Esophagus muscularis mucosa (tissue), 4 donors: Measurements from ENCODE around the gene PREX1. TPM values are rescaled to one million over a fixed set of nuclear protein-coding genes. Genes with fewer than 3 reads are reported as not detected.
A peak's percentile ranks its signal among the peaks of the same experiment; 100 is the strongest.

Source experiments
- DNase-seq: peaks from one replicate; pipeline ENCODE4 v3.0.0-alpha.2; 2017; ENCODE audit errors: extremely low spot score
- H3K27ac ChIP-seq, 4 donors: fragments of 200-600 bp; sonication (generic); replicated peaks in 1 of 4; 1 replicate in 3 of 4; 2 replicates in 1 of 4; pipeline ENCODE4 v1.5.1; 2016 to 2019; ENCODE audit warnings: mild to moderate bottlenecking in 1 of 4
- H3K27me3 ChIP-seq, 4 donors: fragments of 200-600 bp; sonication (generic); one replicate each; pipeline versions ENCODE4 v1.5.1 to v1.6.0; 2016 to 2019
- H3K36me3 ChIP-seq, 4 donors: fragments of 200-600 bp; sonication (generic); one replicate each; pipeline ENCODE4 v1.5.1; 2016 to 2019
- H3K4me1 ChIP-seq, 4 donors: fragments of 200-600 bp; sonication (generic); one replicate each; pipeline ENCODE4 v1.5.1; 2016 to 2019
- H3K4me3 ChIP-seq, 4 donors: fragments of 200-600 bp; sonication (generic); 1 replicate in 2 of 4; 2 replicates in 2 of 4; pipeline ENCODE4 v1.5.1; 2016 to 2019; ENCODE audit warnings: mild to moderate bottlenecking in 4 of 4, moderate library complexity in 1 of 4
- H3K9me3 ChIP-seq, 4 donors: fragments of 200-600 bp; sonication (generic); 1 replicate in 3 of 4; 2 replicates in 1 of 4; pipeline ENCODE4 v1.5.1; 2016 to 2019
- CTCF ChIP-seq, 3 experiments: fragments of 200-600 bp in 2 of 3; fragments of 450-650 bp in 1 of 3; sonication (generic) in 2 of 3; IDR thresholded peaks; one replicate each; pipeline ENCODE4 v1.5.1; 2017 to 2019; ENCODE audit warnings: antibody characterized with exemption in 3 of 3, mild to moderate bottlenecking in 2 of 3, moderate library complexity in 1 of 3
- EP300 ChIP-seq: sonication (generic); formaldehyde crosslinking; IDR thresholded peaks from one replicate; pipeline ENCODE4 v1.6.1; 2017; ENCODE audit warnings: antibody characterized with exemption
- POLR2A ChIP-seq: fragments of 450-650 bp; IDR thresholded peaks from one replicate; pipeline ENCODE4 v1.6.1; 2017; ENCODE audit warnings: antibody characterized with exemption, moderate library complexity, mild to moderate bottlenecking, low read depth
- POLR2AphosphoS5 ChIP-seq, 2 donors: sonication (generic); formaldehyde crosslinking; IDR thresholded peaks; one replicate each; pipeline ENCODE4 v1.6.1; 2017; ENCODE audit warnings: antibody characterized with exemption in 2 of 2
- WGBS: methylation state at CpG from one replicate; pipeline ENCODE4 v1.1.5; 2018; 5-methylcytosine and 5-hydroxymethylcytosine counted together
- intact Hi-C: fragments of 100-400 bp; cut with DNase I; formaldehyde crosslinking; loops from one replicate; pipeline ENCODE4 v1.15.1; 2023
- total RNA-seq, 4 donors: library from RNA; depleted of rRNA; stranded (reverse); fragments of >200 nt; gene quantifications; one replicate each; pipeline versions ENCODE4 v1.1.0 to v1.2.1, GENCODE V29; 2016

PREX1 gene
- total RNA-seq, 4 donors from 2014 or later, result 20.8 to 37.1 (median 24.3) TPM

GRCh38 chr20:48789781-48790472 lies 37.9 kb downstream of the PREX1 start:
- intact Hi-C loops, result no loop called here
- Histone ChIP-seq H3K27me3 (no peaks in the 10 kb centered on the region), H3K4me1 (peaks cover 7 to 45% (median 33%) of the 10 kb centered on the region in 4 donors), H3K4me3 (no peak overlapping the region), H3K36me3 (no peaks in the 10 kb centered on the region), H3K9me3 (no peaks in the 10 kb centered on the region), H3K27ac (no peak overlapping the region)
- TF ChIP-seq CTCF (IDR thresholded peaks at IDR 0.05), result no peak
- no peak for TF ChIP-seq POLR2AphosphoS5 (IDR thresholded peaks at IDR 0.05)
- no peak for TF ChIP-seq EP300
- no peak for TF ChIP-seq POLR2A
- DNase-seq, result no peak
- 86% methylated on average over 9 of the region's 9 CpGs for WGBS

- TF ChIP-seq EP300, result no peak
- TF ChIP-seq CTCF (IDR thresholded peaks at IDR 0.05), result no peak
- TF ChIP-seq POLR2A, result no peak
- TF ChIP-seq POLR2AphosphoS5 (IDR thresholded peaks at IDR 0.05), result no peak
- Histone ChIP-seq H3K4me3 (no peak overlapping the region), H3K27me3 (no peaks in the 10 kb centered on the region), H3K4me1 (peaks cover 7 to 41% (median 28%) of the 10 kb centered on the region in 4 donors), H3K36me3 (no peaks in the 10 kb centered on the region), H3K27ac (peak overlapping the region in 1 of 4 donors; percentile 1), H3K9me3 (no peaks in the 10 kb centered on the region)
- DNase-seq, result no peak
- WGBS, result 95% methylated on average over 6 of the region's 6 CpGs
- intact Hi-C loops, result no loop called here
Measured at GRCh38 chr20:48789185-48789668, 38.6 kb downstream of the PREX1 start.

- intact Hi-C loops, result no loop called here
- TF ChIP-seq EP300 (no peak), CTCF (IDR thresholded peaks at IDR 0.05) (no peak), POLR2A (no peak), POLR2AphosphoS5 (IDR thresholded peaks at IDR 0.05) (no peak)
Measured at GRCh38 chr20:48788486-48789072, 39.2 kb downstream of the PREX1 start.

GRCh38 chr20:48787861-48788375 lies 39.9 kb downstream of the PREX1 start:
- Histone ChIP-seq H3K4me3 (no peak overlapping the region), H3K27ac (peak overlapping the region in 3 of 4 donors; percentile 54 to 73 (median 73)), H3K9me3 (no peaks in the 10 kb centered on the region), H3K27me3 (no peaks in the 10 kb centered on the region), H3K4me1 (peaks cover 7 to 49% (median 27%) of the 10 kb centered on the region in 4 donors), H3K36me3 (no peaks in the 10 kb centered on the region)
- DNase-seq, result no peak
- 54% methylated on average over 9 of the region's 9 CpGs for WGBS
- intact Hi-C loops, result no loop called here
- TF ChIP-seq POLR2A (no peak), EP300 (no peak), POLR2AphosphoS5 (IDR thresholded peaks at IDR 0.05) (no peak), CTCF (IDR thresholded peaks at IDR 0.05) (no peak)

More at GRCh38 chr20:48788486-48789072, 39.2 kb downstream of the PREX1 start:
- H3K27ac ChIP-seq, result peak overlapping the region in 2 of 4 donors; percentile 54 to 73
- H3K27me3 ChIP-seq, result no peaks in the 10 kb centered on the region
- peaks cover 7 to 46% (median 27%) of the 10 kb centered on the region in 4 donors for H3K4me1 ChIP-seq
- H3K4me3 ChIP-seq, result no peak overlapping the region
- no peaks in the 10 kb centered on the region for H3K36me3 ChIP-seq
- no peak for DNase-seq
- H3K9me3 ChIP-seq, result no peaks in the 10 kb centered on the region
- WGBS, result 84% methylated on average over 9 of the region's 9 CpGs
